PFSK-1 (cell line): ENCODE data around the gene NFIB.

Source experiments
- FOXP2 ChIP-seq: optimal IDR thresholded peaks from 2 replicates; pipeline ENCODE3; 2011; ENCODE audit warnings: borderline replicate concordance, control low read depth, inconsistent platforms; ENCODE audit not compliant: insufficient read depth; ENCODE audit errors: extremely low read length, extremely low read depth
- POLR2AphosphoS5 ChIP-seq: IDR thresholded peaks from 2 replicates; pipeline ENCODE4 v1.6.1; 2012; ENCODE audit warnings: low read depth, mild to moderate bottlenecking, control low read depth, low read length, moderate library complexity
- REST ChIP-seq, 2 experiments: IDR thresholded peaks; 2 replicates each; pipeline versions ENCODE4 v1.6.1 to v1.8.0; 2011 to 2012; ENCODE audit warnings: low read depth in 2 of 2, low read length in 2 of 2, control low read depth in 1 of 2, inconsistent platforms in 1 of 2, mild to moderate bottlenecking in 1 of 2, moderate library complexity in 1 of 2; ENCODE audit not compliant: insufficient read depth in 1 of 2
- SIN3A ChIP-seq: IDR thresholded peaks from 2 replicates; pipeline ENCODE4 v1.6.1; 2012; ENCODE audit warnings: mild to moderate bottlenecking, low read length, moderate library complexity, borderline replicate concordance; ENCODE audit not compliant: insufficient read depth
- TAF1 ChIP-seq: IDR thresholded peaks from 2 replicates; pipeline ENCODE4 v1.6.1; 2012; ENCODE audit warnings: low read length, control low read depth, borderline replicate concordance; ENCODE audit not compliant: insufficient read depth

GRCh38 chr9:14294659-14295058 is 19.3 kb downstream of the NFIB start:
- TF ChIP-seq TAF1 (no peak), REST (IDR thresholded peaks at IDR 0.05; ENCODE audit: insufficient read depth in 1 of 2, low read depth in 2 of 2, low read length in 2 of 2) (no peak), POLR2AphosphoS5 (no peak), SIN3A (no peak), FOXP2 (no peak)
